Ishikawa (cell line): Measurements from ENCODE around the gene PHGDH.

Experiments
- CEBPB ChIP-seq: IDR thresholded peaks from 2 replicates; pipeline ENCODE4 v1.6.1; 2012
- EGR1 ChIP-seq: IDR thresholded peaks from 2 replicates; pipeline ENCODE4 v1.6.1; 2012
- EP300 ChIP-seq: IDR thresholded peaks from 2 replicates; pipeline ENCODE4 v1.6.1; 2012; ENCODE audit warnings: borderline replicate concordance
- RAD21 ChIP-seq: IDR thresholded peaks from 2 replicates; pipeline ENCODE4 v1.6.1; 2012; ENCODE audit warnings: low read depth
- REST ChIP-seq: IDR thresholded peaks from 2 replicates; pipeline ENCODE4 v1.6.1; 2012; ENCODE audit warnings: low read depth, mild to moderate bottlenecking
- TAF1 ChIP-seq: IDR thresholded peaks from 2 replicates; pipeline ENCODE4 v1.6.1; 2012; ENCODE audit warnings: low read depth, mild to moderate bottlenecking
- TCF12 ChIP-seq: IDR thresholded peaks from 2 replicates; pipeline ENCODE4 v1.6.1; 2012; ENCODE audit warnings: low read depth
- YY1 ChIP-seq: IDR thresholded peaks from 2 replicates; pipeline ENCODE4 v1.6.1; 2012; ENCODE audit warnings: low read depth
- TF ChIP-seq, protein P1 (sequence below): IDR thresholded peaks from 2 replicates; pipeline ENCODE4 v1.6.1; 2012

GRCh38 chr1:119713039-119713748 lies 1.5 kb downstream of the PHGDH start:
- TF ChIP-seq EP300: no peak
- no peak for TF ChIP-seq TCF12
- no peak for TF ChIP-seq RAD21
- TF ChIP-seq EGR1: no peak
- TF ChIP-seq TAF1: no peak
- no peak for TF ChIP-seq REST
- TF ChIP-seq, protein P1, sequence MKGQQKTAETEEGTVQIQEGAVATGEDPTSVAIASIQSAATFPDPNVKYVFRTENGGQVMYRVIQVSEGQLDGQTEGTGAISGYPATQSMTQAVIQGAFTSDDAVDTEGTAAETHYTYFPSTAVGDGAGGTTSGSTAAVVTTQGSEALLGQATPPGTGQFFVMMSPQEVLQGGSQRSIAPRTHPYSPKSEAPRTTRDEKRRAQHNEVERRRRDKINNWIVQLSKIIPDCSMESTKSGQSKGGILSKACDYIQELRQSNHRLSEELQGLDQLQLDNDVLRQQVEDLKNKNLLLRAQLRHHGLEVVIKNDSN: no peak
- TF ChIP-seq CEBPB: no peak
- TF ChIP-seq YY1: no peak
